Lower leg skin (tissue), 4 donors: ENCODE measurements around the gene LRRC74B. TPM values are rescaled to one million over a fixed set of nuclear protein-coding genes. Genes with fewer than 3 reads are reported as not detected.

Source experiments
- DNase-seq, 2 donors: peaks; one replicate each; pipeline ENCODE4 v3.0.0-alpha.2; 2019; ENCODE audit warnings: low spot score in 2 of 2
- H3K4me3 ChIP-seq: fragments of 200-600 bp; sonication (generic); 2 replicates; pipeline ENCODE4 v1.5.1; 2017; ENCODE audit warnings: mild to moderate bottlenecking, low read depth; ENCODE audit not compliant: poor library complexity, severe bottlenecking
- CTCF ChIP-seq, 3 donors: fragments of 450-650 bp; IDR thresholded peaks; one replicate each; pipeline ENCODE4 v1.5.1; 2016; ENCODE audit warnings: antibody characterized with exemption in 3 of 3, mild to moderate bottlenecking in 3 of 3, moderate library complexity in 2 of 3
- POLR2A ChIP-seq, 2 donors: fragments of 450-650 bp; IDR thresholded peaks; one replicate each; pipeline ENCODE4 v1.6.1; 2016 to 2017; ENCODE audit warnings: antibody characterized with exemption in 2 of 2, mild to moderate bottlenecking in 1 of 2, moderate library complexity in 1 of 2
- WGBS, 2 donors: methylation state at CpG; one replicate each; pipeline ENCODE4 v1.1.5; 2018; 5-methylcytosine and 5-hydroxymethylcytosine counted together
- intact Hi-C: fragments of 100-400 bp; cut with DNase I; formaldehyde crosslinking; loops from one replicate; pipeline ENCODE4 v1.15.0; 2023; ENCODE audit warnings: low total_unique reads
- microRNA counts, 2 donors: library from miRNA; unstranded; fragments of <30 nt; microRNA quantifications; one replicate each; lab custom pipeline; 2016
- microRNA-seq, 2 donors: library from miRNA; unstranded; fragments of <30 nt; microRNA quantifications; one replicate each; pipeline ENCODE4, GENCODE V29; 2016; ENCODE audit warnings: borderline replicate concordance in 2 of 2, borderline number of aligned reads in 1 of 2
- total RNA-seq, 4 donors: library from RNA; depleted of rRNA; stranded (reverse); fragments of >200 nt; gene quantifications; one replicate each; pipeline ENCODE4 v1.1.0, GENCODE V29; 2016

LRRC74B gene
- total RNA-seq, 4 donors from 2014 or later: not detected

- TF ChIP-seq CTCF (IDR thresholded peaks at IDR 0.05): no peak
- no peak for TF ChIP-seq POLR2A (IDR thresholded peaks at IDR 0.05)
- 80 to 90% methylated on average over 10 of the region's 10 CpGs for WGBS, 2 donors
- no peak for DNase-seq
- intact Hi-C loops: no loop called here
- no peak overlapping the region for H3K4me3 ChIP-seq
These were observed 57.9 kb downstream of the LRRC74B start for GRCh38 chr22:21103633-21104032.

- intact Hi-C loops: no loop called here
- 84 to 85% methylated on average over 3 of the region's 3 CpGs for WGBS, 2 donors
- no peak for DNase-seq
- H3K4me3 ChIP-seq: no peak overlapping the region
- TF ChIP-seq POLR2A (IDR thresholded peaks at IDR 0.05): no peak
- no peak for TF ChIP-seq CTCF (IDR thresholded peaks at IDR 0.05)
These were observed 58.5 kb downstream of the LRRC74B start for GRCh38 chr22:21104126-21104691.

- intact Hi-C loops: no loop called here
- no peak overlapping the region for H3K4me3 ChIP-seq
- no peak for TF ChIP-seq POLR2A (IDR thresholded peaks at IDR 0.05)
- TF ChIP-seq CTCF (IDR thresholded peaks at IDR 0.05): no peak
- no peak for DNase-seq
- WGBS, 2 donors: 90 to 93% methylated on average over 2 of the region's 2 CpGs
These were observed 59.5 kb downstream of the LRRC74B start for GRCh38 chr22:21105294-21105693.

- H3K4me3 ChIP-seq: no peak overlapping the region
- no peak for DNase-seq
- WGBS, 2 donors: 61 to 62% methylated on average over 5 of the region's 5 CpGs
- TF ChIP-seq CTCF (IDR thresholded peaks at IDR 0.05) (no peak), POLR2A (IDR thresholded peaks at IDR 0.05) (no peak)
- intact Hi-C loops: no loop called here
These were observed 60.3 kb downstream of the LRRC74B start for GRCh38 chr22:21106000-21106399.

GRCh38 chr22:21108379-21109115 is 62.8 kb downstream of the LRRC74B start:
- WGBS, 2 donors: 73 to 81% methylated on average over 4 of the region's 4 CpGs
- TF ChIP-seq POLR2A (IDR thresholded peaks at IDR 0.05) (no peak), CTCF (IDR thresholded peaks at IDR 0.05) (no peak)
- DNase-seq: no peak
- intact Hi-C loops: no loop called here
- no peak overlapping the region for H3K4me3 ChIP-seq

MicroRNAs within 50 kb of the gene (microRNA counts, 767-probe panel; counts per million panel counts)
- microRNA hsa-miR-649 (lab: Ali Mortazavi, UCI): 0 to 358 counts per million in 2 donors

Small RNA genes lying within 50 kb of the gene (microRNA-seq; reads per million reads assigned to microRNA genes)
- gene MIR649: 0 reads per million in 2 donors

Other genes starting within 250 kb of the LRRC74B start
- 10 to 100 TPM; 42.5 to 81.3 (median 66.1) TPM for gene PI4KA, start 187.1 kb upstream of the LRRC74B start, total RNA-seq
- gene SNAP29, start 186.9 kb upstream of the LRRC74B start, total RNA-seq: 10 to 100 TPM; 25.0 to 34.4 (median 32.9) TPM
- gene CRKL, start 128.5 kb upstream of the LRRC74B start, total RNA-seq: 10 to 100 TPM; 54.3 to 94.1 (median 64.9) TPM
- 1 to 10 TPM in 2 of 4 donors, under 1 TPM in 1, not detected in 1; 0.15 to 3.7 (median 2.0) TPM for gene AIFM3, start 78.7 kb upstream of the LRRC74B start, total RNA-seq
- gene LZTR1, start 63.6 kb upstream of the LRRC74B start, total RNA-seq: 10 to 100 TPM; 25.4 to 34.9 (median 28.4) TPM
- 10 to 100 TPM; 23.3 to 48.2 (median 45.1) TPM for gene THAP7, start 43.8 kb upstream of the LRRC74B start, total RNA-seq
- gene P2RX6, start 30.8 kb upstream of the LRRC74B start, total RNA-seq: 1 to 10 TPM in 2 of 4 donors, under 1 TPM in 2; 0.12 to 2.6 (median 0.87) TPM
- gene SLC7A4, start 13.4 kb upstream of the LRRC74B start, total RNA-seq: 1 to 10 TPM; 1.5 to 4.5 (median 2.8) TPM